ENCODE data around the gene BEST2. TPM values are rescaled to one million over a fixed set of nuclear protein-coding genes. Genes with fewer than 3 reads are reported as not detected.
"Not testable (repeated sequence)": the region's sequence is repeated elsewhere in the genome, so short reads cannot be mapped to it uniquely, and the experiment has no call there.

The BEST2 gene
- not detected for total RNA-seq

GRCh38 chr19:12751635-12752034, at the start of gene BEST2:
Gene BEST2, plus strand, starts transcription at chr19:12751791. Its CDS starts 802 bp downstream, at chr19:12752593.
- DNase-seq (ENCODE audit: low spot score) = no peak

- no peak for DNase-seq (ENCODE audit: low spot score)
Observed at GRCh38 chr19:12703046-12703445, 48.5 kb upstream of the BEST2 start.

GRCh38 chr19:12705169-12705568, 46.4 kb upstream of the BEST2 start:
- DNase-seq (ENCODE audit: low spot score) = no peak

GRCh38 chr19:12705654-12706331, 45.8 kb upstream of the BEST2 start:
- no peak for DNase-seq (ENCODE audit: low spot score)

GRCh38 chr19:12706332-12706718, 45.3 kb upstream of the BEST2 start:
- no peak for DNase-seq (ENCODE audit: low spot score)

DNA sequence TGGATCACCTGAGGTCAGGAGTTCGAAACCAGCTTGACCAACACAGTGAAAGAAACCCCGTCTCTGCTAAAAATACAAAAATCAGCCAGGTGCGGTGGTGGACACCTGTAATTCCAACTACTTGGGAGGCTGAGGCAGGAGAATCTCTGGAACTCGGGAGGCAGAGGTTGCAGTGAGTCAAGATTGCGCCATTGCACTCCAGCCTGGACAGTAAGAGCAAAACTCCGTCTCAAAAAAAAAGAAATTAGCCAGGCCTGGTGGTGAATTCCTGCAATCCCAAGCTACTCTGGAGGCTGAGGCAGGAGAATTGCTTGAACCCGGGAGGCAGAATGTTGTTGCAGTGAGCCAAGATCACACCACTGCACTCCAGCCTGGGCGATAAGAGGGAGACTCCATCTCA, 43.0 kb upstream of the BEST2 start:
- no peak for DNase-seq (ENCODE audit: low spot score)

GRCh38 chr19:12711187-12711586, 40.4 kb upstream of the BEST2 start:
- no peak for DNase-seq (ENCODE audit: low spot score)

DNA sequence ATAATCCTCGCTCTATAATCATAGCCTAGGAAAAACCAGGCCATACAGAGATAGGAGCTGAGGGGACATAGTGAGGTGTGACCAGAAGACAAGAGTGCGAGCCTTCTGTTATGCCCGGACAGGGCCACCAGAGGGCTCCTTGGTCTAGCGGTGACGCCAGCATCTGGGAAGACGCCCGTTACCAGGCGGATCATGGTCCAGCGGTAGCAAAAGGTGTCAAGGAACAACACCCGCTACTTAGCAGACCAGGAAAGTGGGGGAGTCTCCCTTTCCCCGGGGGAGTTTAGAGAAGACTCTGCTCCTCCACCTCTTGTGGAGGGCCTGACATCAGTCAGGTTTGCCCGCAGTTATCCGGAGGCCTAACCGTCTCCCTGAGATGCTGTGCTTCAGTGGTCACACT, 39.5 kb upstream of the BEST2 start:
- not testable (repeated sequence) for DNase-seq (ENCODE audit: low spot score)

GRCh38 chr19:12713304-12713703, 38.3 kb upstream of the BEST2 start:
- not testable (repeated sequence) for DNase-seq (ENCODE audit: low spot score)

GRCh38 chr19:12715102-12715501, 36.5 kb upstream of the BEST2 start:
- no peak for DNase-seq (ENCODE audit: low spot score)

GRCh38 chr19:12715929-12716328, 35.7 kb upstream of the BEST2 start:
- no peak for DNase-seq (ENCODE audit: low spot score)

DNA sequence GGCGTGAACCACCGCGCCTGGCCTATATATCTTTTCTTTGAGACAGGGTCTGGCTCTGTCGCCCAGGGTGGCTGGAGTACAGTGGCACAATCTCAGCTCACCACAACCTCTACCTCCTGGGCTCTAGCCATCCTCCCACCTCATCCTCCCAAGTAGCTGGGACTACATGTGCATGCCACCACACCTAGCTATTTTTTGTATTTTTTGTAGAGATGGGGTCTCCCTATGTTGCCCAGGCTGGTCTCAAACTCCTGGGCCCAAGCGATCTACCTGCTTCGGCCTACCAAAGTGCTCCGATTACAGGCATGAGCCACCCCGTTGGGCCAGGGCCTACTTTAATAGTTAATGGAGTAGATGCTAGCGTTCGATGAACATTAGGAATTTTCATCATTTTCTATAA, 31.3 kb upstream of the BEST2 start:
- no peak for DNase-seq (ENCODE audit: low spot score)

GRCh38 chr19:12720851-12721655, 30.5 kb upstream of the BEST2 start:
- no peak for DNase-seq (ENCODE audit: low spot score)

DNA sequence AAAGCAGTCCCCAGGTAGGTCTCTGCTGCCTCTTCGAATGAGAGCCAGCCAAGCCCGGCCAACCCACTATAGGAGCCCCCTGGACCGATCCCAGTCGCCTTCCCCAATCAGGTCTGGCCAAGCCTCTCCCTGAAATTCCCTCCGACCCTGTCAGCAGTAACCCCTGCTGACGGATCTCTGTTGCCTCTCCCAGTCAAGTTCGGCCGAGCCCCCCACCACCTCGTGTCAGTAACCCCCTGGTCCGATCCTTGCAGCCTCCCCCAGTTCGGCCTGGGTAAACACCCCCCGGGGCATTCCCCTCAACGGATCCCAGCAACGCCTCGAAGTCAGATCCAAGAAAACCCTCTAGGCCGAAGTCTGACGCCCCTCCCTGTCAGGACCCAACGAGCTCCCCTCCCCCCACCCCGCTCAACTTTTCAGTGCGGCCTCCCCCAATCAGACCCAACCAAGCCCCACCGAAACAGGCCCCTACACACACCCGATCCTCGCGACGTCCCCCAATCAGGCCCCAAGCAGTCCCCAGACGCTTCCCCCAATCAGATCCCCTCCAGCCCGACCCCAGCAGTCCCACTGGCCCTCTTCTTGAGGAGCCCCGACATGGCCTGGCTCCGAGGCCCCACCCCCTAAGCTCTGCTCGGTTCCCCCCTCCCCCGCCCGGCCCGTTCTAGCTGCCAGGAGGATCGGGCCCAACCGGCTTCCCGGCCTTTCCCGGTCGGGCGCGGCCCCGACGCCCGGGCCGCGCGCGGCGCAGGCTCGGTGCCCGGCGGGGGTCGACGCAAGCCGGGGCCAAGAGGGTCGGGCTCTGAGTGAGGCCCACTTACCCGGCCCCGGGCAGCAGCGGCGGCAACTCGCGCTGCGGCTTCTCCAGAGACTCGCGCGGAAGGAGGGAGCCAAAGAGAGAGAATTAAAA, 29.7 kb upstream of the BEST2 start:
- DNase-seq (ENCODE audit: low spot score) = peak; percentile 31

DNA sequence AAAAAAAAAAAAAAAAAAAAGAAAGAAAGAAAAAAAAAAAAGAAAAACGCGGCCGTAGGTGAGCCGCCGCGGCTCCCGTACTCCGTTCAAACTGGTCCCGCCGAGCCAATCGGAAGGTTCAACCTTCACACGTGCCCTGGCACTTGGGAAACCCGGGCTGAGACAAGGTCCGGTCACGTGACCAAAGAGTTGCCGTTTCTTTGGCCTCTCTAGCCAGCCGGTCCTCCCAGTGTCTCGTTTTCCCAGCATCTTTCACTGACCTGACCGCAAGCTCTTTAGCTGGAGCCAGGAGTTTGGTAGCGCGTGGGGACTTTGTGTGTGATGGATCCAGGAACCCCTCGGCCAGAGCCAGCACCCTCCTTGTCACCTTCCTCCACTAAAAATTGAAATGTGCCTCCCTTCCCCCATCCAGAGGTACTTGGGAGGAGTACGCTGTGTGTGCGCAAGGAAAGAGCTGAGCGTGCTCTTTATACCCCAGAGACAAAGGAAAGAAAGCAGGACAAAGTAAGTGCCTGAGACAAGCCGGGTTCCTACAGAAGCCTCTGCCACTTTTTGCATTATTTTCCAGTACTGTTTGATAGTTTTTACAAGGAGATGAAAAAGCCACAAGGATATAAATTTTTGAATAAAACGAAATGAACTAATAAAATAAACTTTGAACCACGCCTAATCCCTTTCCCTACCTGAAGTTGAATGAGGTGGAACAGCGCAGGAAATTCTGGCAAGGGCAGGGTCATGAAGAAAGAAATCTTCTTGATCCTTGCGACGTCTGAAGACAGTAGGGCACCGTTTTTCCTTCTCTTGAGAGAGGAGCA, 28.8 kb upstream of the BEST2 start:
- peak; percentile 99 for DNase-seq (ENCODE audit: low spot score)

DNA sequence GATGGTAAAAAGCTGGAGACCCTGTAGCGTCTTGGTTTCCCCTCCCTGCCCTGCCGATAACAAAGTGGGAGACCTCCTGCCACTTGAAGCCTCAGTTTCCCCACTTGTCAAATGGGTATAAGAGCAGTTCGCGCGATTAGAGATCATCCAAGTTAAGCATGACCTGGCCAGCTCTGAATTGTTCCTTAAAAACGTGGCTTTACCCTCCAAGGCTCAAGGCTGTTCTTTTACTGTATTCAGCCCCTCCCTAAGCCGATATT, 28.3 kb upstream of the BEST2 start:
- DNase-seq (ENCODE audit: low spot score) = no peak

DNA sequence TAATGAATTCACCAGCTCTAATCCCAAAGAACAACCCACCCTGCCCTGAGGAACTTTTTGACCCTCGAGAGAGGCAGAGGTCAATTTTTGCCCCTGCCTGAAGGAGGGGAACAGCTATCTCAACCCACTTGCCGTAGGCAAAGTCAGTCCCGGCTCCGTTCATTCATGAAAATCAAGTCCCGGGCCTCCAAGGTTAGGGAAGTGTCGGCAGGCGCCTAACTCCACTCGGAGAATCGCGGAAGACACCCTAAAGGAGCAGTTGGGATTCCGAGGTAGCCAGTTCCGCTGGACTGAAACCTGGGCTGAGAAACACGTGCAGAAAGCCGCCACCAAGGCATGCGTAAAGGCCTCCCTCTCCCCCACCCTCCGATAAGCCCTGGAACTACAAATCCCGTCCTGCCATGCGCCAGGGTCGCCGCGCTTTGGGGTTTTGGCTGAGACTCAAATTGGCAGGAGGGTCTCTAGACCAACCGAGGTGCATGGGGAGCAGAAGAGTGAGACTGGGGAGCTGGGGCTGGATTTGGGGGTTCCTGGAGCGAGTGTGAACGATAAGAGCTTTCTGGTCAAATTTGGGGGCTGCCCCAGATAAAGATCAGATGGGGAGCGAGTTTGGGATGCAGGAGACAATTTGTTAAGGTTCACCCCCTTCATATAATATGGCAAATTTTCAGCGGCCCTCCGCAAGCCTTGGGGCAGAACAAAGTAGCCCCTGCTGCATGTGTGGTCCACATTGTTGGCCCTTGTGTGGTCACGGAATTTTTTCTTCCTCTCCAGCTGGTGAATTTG, 27.8 kb upstream of the BEST2 start, which contains the start of gene TNPO2:
TSS of gene TNPO2 (minus strand) at position 292 of the 786 bp plus-strand sequence. CDS start 2,955 bp downstream, outside the sequence.
- DNase-seq (ENCODE audit: low spot score) = peak; percentile 42

DNA sequence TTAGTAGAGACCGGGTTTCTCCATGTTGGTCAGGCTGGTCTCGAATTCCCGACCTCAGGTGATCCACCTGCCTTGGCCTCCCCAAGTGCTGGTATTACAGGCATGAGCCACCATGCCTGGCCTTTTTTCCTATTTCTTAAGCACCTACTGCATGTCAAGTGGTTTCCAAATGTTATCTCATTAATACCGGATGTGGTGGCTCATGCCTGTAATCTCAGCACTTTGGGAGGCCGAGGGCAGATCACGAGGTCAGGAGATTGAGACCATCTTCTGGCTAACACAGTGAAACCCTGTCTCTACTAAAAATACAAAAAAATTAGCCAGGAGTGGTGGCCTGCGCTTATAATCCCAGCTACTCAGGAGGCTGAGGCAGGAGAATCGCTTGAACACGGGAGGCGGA, 26.0 kb upstream of the BEST2 start:
- DNase-seq (ENCODE audit: low spot score) = not testable (repeated sequence)

DNA sequence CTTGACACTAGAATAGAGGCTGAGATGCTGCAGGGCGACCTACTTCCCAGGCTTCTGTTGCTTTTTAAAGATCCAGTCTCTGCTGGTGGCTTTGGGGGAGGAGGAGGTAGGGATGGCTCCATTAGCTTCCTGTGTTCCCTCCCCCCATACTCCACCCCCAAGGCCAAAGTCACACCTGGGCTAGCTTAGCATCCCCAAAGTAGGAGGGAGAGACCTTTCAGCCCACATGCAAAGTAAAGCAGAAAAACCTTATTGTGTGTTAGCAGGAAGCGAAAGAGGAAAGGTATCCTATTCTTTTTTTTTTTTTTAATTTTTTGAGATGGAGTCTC, 24.6 kb upstream of the BEST2 start:
- DNase-seq (ENCODE audit: low spot score) = no peak

DNA sequence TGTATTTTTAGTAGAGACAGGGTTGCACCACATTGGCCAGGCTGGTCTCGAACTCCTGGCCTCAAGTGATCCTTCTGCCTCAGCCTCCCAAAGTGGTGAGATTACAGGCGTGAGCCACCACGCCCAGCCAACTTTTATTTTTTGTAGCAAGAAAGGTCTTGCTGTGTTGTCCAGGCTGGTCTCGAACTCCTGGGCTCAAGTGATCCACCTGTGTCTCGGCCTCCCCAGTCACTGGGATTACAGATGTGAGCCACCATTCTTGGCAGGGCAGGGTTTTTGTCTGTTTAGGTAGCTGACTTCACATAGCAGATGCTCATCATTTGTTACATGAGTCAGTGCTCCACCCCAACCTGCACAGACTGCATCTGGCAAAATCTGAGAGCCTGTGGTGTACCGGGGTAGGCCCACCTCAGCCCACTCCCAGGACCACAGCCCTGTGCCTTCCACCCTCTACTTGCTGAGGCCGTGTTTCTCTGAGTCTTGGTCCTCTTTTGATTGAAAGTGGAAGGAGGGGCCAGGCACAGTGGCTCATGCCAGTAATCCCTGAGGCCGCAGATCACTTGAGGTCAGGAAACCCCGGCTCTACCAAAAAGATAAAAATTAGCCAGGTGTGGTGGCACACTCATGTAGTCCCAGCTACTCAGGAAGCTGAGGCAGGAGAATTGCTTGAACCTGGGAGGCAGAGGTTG, 23.7 kb upstream of the BEST2 start:
- no peak for DNase-seq (ENCODE audit: low spot score)
